GM18907 (cell line): ENCODE data around the gene PARVA.

ENCODE experiments used
- ATAC-seq: cut with Tn5 transposase; IDR thresholded peaks from one replicate; pipeline ENCODE4 v1.9.1; 2021; ENCODE audit warnings: mild to moderate bottlenecking, moderate library complexity; ENCODE audit not compliant: unreplicated experiment

PARVA gene

GRCh38 chr11:12376259-12377081, 901 bp upstream of the PARVA start:
- no peak for ATAC-seq

- no peak for ATAC-seq
Measured at GRCh38 chr11:12377824-12378593, 638 bp downstream of the PARVA start.

DNA sequence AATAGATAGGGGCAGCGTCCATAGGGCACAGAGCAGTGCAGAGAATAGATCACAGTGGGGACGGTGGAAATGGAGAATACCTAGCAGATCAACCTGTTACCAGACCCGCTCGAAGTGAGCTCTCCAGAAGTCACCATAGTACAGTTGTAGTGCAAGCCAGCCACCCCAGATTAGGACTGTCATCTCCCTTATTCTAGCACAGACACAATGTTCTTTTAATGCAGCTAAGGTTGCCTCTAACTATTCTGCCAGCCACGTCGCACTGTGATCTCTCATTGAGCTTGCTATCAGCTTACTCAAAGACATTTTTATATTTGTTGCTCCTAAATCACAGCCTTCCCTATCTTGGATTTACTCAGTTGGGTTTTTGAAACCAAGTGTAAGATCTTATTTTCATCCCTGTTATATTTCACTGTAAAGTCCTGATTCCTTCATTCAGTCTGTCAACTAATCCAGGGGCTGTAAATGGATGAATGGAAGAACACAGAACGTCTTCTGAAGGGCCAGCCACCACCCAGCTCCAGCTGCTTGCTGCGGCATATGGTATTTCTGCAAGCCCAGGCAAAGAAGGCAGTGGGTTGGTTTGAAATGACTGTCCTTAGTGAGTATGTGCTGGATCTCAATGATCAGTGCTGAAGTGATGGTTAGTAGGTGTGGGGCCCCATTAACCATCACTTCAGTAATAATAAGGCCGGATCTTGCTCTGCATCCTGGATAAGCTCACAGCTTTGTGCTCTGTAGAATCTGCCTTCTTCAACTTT, 3.4 kb downstream of the PARVA start:
- ATAC-seq, result no peak

GRCh38 chr11:12381875-12382274, 4.5 kb downstream of the PARVA start:
- no peak for ATAC-seq

DNA sequence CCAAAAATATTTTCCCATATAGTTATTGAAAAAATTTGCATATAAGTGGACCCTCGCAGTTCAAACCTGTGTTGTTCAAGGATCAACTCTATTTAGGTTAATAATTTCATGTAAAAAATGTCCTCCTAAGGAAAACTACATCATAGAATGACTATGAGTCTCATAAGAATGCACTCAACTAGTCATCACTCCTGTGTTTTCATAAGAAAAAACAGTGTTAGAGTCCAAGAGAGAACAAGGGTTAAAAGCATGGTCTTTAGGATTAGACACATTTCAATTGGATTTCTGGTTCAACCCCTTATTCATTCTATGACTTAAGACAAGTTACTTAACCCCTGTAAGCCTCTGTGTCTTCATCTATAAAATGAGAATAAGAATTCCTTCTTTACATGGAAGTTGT, 5.1 kb downstream of the PARVA start:
- ATAC-seq, result no peak

GRCh38 chr11:12386309-12386708, 8.9 kb downstream of the PARVA start:
- no peak for ATAC-seq

DNA sequence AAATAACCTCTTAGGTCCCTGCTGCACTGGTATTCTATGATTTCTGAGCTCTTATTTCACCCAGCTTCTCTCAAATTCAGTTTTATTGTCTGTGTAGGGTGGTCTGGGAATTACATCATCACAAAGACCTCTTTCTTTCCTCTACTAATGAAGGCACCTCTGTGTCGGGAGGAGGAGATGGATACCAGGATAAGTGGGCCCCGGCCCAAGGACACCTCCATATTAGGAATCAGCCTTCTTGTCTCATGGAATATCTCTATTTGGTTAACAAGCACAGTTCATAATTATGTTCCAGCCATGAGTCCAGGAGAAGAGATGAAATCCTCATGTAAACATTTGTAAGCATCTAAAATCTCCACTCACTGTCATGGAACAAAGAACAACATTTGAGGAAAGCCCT, 9.4 kb downstream of the PARVA start:
- ATAC-seq, result no peak

DNA sequence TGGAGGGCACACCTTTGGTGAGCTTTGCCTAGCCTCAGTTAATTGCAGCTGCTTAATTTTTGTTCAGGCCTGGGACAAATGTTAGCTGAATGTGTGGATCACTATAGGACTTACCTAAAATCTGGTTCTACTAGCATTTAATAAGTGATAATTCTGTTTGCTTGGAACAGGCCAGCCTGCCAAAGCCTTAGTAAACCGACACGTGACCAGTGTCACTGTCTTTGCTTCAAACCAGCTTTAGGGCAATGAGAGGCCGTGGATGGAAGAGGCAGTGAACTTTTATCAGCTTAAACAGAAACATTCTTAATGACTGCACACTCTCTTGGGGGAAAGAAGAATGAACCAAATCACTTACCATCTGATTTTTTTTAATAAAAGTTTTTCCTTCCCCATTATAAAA, 10.8 kb downstream of the PARVA start:
- ATAC-seq, result no peak

GRCh38 chr11:12388939-12389670, 11.7 kb downstream of the PARVA start:
- no peak for ATAC-seq

GRCh38 chr11:12389676-12390657, 12.6 kb downstream of the PARVA start:
- ATAC-seq, result no peak

DNA sequence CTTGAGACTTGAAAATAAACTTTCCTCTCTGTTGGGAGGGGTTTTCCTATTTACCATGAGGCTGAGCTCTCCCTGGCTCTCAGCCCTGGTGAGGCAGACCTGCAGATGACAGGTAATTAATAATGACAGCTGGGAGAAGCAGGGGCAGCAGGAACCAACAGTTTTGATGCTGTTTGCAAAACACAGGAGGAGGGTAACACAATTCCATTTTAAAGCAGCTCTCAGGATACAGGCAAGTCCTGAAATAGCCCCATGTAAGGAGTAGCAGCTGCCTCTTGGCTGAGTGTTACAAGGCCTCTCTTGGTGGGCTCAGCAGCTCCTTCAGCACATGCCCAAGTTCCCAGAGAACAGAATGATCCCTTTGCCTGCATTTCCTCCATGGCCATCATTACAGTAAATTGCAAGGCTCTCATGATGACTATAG, 13.3 kb downstream of the PARVA start:
- ATAC-seq, result no peak

DNA sequence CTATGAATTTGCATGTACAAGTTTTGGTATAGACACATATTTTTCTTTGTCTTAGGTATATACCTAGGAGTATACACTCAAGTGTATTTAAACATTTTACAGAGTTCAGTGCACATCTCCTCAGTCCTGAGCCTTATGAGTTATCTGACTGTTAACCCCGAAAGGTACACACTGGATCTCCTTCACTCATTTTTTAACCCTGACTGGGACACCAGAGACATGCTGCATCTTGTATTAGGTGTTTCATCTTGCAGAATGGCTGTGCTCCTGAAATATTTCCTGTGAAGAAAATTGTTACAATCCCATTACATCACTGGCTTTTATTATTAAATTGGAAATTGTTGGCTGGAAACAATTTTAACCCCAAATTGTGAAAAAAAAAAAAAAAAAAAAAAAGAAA, 15.3 kb downstream of the PARVA start:
- no peak for ATAC-seq

DNA sequence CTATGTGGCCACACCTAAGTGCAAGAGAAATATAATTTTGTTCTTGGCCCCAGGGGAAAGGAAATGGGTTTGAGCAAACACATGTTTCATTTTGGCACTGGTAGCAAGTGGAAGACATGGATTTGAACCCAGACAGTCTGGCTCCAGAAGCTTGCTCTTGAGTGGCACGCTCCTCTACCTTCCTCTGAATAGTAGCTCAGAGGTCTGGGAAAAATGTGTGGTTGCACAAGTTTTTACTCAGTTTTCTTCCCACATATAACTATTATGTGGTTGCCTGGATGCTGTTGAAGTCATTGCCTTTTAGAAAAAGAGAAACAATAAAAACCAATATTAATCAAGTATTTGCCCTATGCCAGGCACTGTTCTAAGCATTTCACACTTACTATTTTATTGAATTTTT, 16.3 kb downstream of the PARVA start:
- no peak for ATAC-seq

DNA sequence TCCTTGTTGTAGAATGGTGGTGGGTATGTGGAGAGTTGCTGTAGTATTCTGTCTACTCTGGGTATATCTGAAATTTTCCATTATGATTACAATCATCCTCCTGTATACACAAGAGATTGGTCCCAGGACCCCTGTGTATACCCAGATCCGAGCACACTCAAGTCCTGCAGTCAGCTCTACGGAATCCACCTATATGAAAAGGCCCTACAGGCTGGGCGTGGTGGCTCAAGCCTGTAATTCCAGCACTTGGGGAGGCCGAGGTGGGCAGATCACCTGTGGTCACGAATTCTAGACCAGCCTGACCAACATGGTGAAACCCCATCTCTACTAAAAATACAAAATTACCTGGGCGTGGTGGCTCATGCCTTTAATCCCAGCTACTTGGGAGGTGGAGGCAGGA, 17.2 kb downstream of the PARVA start:
- ATAC-seq, result no peak

DNA sequence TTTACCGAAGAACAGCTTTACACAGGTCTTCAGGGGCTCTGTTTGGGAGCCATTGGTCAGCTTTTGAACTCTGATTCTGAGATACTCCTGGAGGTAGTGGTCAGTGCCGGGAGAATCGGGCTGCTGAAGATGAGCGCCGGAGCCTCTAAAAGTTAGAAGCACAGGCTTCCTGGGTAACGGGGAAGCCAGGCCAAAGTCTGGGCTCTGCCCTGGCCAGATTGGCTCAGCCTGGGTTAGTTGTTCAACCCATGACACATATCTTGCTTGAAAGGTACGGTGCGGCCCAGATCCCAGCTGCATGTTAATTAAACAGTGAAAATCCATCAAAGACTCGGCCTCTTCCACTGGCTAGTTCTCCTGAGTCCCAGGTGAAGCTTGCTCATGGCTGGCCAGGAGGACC, 18.0 kb downstream of the PARVA start:
- no peak for ATAC-seq

DNA sequence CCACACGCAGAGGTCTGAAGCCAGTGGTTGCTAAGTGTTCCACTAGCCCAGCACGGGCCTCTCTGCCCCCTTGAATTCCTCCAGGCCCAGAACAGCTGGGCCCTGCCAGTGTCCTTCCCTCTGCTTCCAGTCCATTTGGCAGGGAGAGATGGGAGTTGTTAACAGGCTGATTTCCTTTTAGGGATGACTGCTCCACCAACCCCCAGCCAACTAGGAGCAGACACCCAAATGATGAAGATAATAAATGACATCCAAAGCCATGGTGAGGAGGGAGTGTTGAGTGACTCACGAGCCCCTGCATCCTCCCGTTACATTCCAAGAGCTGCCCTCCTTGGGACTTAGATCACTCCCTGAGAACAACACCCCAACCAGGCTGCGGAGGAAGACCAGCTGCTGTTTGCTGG, 20.6 kb downstream of the PARVA start:
- ATAC-seq, result no peak

DNA sequence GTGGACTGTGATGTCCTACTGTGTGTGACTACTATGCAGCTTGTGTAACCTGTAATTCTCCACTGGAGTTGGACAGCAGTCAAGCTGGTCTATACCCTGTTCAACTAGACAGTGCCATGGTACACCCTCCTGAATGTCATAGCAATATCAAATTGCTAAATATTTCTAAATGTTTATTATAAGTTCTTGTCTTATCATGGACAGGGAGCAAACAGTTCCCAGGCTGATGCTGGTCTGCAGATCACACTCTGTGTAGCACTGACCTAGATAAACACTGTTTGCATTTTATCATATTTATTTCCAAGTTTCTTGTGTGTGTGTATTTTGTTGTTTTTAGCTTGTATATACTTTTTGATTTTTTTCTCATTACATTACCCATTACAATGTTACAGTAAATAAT, 22.0 kb downstream of the PARVA start:
- no peak for ATAC-seq

DNA sequence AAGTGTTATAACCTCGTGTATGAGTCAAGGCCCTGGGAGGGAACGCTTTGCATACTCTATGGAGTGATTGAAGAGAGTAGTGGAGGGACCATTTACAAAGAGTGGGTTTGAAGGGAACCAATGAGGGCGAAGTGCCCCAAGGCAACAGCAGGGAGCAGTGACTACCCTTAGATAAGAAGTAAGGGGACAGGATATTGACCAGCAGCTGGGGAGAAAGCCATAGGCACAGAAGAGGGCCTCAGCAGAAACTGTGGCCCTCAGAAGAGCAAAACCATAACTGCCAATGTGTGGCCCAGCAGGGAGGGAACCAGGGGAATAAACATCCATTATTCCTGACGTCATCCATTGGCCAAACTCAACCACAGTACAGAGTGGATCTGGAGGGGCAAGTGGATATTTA, 24.7 kb downstream of the PARVA start:
- no peak for ATAC-seq

- no peak for ATAC-seq
Measured at GRCh38 chr11:12402691-12403120, 25.3 kb downstream of the PARVA start.
